ENCODE results near the gene LIG1. TPM values are rescaled to one million over a fixed set of nuclear protein-coding genes. Genes with fewer than 3 reads are reported as not detected.

The LIG1 gene
- polyA plus RNA-seq, 1 donor: 81.3 TPM

DNA sequence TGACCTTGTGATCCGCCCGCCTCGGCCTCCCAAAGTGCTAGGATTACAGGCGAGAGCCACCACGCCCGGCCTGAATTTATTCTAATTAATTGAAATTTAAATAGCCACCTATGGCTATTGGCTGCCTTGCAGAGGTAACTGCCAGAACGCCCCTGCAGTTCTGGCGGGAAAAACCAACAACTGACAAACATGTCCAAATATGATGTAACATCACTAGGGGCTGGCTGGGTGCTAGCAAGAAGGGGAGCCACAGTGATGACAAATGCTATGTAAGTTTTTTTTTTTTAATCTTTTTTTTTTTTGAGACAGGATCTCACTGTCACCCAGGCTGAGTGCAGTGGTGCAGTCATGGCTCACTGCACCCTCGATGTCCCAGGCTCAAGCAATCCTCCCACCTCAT, 13.2 kb upstream of the LIG1 start:
- no peak for DNase-seq

DNA sequence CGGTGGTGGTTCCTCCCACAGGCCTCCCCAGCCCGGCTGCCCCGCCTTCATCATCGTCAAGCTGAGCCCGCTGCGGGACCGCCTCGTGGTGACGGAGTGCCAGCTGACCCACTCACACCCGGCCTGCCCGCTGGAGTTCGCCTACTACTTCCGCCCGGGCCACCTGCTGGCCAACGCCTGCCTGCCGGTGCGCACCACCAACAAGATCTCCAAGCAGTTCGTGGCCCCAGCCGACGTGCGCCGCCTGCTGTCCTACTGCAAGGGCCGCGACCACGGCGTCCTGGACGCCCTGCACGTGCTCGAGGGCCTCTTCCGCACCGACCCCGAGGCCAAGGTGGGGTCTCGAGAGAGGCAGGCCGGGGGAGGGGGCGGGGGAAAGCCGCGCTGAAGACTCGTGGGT, 12.3 kb upstream of the LIG1 start:
- no peak for DNase-seq

DNA sequence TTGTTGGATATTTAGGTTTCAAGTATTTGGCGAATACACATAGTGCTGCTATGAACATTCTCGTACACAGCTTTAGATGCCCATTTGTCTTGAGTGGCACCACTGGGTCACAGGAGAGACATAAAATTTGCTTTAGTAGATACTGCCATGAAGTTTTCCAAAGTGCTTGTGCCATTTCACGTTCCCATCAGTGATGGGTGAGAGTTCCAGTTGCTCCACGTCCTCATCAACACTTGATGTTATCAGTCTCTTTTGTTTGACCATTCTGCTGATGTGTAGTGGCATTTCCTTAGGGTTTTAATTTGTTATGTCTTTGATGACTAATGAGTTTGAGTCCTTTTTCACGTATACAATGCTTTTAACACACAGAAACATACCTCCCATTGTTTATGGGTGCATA, 11.4 kb upstream of the LIG1 start:
- DNase-seq: no peak

DNA sequence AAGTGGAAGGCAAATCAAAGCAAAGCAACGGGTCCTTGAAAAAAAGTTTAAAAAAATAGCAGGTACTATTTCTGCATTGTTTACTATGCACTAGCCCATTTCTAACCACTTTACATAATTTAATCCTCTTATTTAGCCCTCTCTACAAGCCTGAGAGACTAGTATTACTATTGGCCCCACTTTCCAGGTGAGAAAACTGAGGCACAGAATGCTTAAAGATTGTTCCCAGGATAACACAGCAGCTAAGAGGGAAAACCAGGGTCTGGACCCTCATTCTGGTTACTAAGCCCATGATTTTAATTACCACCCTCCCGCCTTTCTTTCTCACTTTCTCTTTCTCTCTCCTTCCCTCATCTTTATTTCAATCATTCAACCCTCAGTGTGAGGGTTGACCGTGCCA, 6.1 kb upstream of the LIG1 start:
- DNase-seq: no peak

DNA sequence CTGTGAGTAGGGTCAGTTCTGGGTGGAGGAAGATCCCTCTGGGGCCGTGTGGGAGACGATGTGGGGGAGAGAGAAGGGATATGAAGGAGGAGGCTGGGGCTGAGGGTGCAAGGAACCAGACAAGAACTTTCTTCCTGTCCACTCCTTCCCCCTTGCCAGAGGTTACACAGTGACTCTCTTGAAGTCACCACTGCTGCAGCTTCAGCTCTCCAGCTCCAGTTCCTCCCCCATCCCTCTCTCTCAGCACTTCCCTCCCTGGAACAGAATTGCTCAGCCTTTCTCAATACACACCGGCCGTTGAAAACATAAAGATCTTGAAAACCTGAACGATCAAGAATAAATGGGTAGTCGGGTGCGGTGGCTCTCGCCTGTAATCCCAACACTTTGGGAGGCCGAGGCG, 5.4 kb upstream of the LIG1 start:
- no peak for DNase-seq

DNA sequence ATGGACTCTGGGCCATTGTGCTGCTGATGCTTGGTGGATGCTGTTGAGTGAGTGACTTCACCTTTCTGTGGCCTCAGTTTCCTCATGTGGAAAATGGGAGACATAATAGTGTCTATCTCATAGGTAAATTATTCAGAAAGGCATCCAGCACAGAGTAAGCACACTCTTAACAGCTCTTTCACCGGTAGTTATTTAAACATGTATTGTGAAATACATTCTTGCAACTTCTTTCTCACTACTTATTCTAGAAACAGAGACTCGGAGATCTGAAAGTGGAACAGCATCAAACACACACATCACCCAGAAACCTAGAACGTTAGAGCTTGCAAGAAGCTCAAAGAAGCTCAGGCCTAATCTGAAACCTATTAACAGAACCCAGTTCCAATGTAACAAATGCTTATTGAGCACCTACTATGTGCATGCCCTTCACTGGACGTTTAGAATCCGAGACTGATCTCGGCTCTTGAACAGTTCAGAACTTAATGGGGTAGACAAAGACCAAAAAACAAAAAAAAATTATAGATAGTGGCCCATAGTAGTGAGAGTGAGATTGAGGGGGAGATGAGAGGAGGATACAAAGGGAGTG, 4.4 kb upstream of the LIG1 start:
- DNase-seq: no peak

DNA sequence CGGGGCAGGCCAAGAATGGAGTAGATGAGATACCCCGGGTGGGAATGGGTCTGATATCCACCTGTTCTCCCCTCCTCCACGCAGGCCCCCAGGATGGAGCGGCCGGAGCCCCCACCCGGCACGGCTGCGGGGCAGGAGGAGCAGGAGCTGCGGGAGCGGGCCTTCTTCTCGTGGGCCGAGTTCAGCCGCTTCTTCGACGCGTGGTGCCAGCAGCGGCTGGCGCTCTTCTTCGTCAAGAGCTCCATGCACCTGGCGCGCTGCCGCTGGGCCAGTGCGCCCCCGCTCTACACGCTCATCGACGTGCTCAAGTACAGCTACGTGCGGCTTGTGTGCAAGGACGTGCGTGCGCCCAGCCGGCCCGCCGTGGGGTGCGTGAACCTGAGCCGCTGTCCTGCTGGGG, 1.6 kb upstream of the LIG1 start:
- DNase-seq: no peak

DNA sequence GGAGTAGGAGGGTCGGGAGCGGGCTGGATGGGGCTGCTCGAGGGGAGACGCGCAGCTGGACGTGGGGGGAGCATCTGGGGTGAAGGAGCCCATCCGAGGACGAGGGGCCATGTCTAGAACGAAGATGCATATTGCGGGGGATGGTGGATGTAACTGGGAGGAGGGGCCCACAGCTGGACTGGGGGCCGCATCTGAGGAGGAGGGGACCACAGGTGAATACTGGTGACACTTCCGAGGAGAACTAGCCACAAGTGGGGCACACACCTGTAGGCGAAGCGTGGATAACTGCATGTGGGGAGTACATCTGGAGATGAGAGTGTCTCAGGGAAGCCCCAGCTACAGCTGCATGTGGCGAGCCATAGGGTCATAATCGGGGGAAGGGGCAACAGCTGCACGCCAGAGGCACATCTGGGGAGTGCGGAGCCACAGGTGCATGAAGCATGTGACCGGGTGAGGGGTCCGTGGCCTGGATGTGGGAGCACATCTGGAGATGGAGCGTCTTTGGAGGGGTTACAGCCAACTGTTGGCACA, 738 bp upstream of the LIG1 start:
- peak; percentile 13 for DNase-seq

DNA sequence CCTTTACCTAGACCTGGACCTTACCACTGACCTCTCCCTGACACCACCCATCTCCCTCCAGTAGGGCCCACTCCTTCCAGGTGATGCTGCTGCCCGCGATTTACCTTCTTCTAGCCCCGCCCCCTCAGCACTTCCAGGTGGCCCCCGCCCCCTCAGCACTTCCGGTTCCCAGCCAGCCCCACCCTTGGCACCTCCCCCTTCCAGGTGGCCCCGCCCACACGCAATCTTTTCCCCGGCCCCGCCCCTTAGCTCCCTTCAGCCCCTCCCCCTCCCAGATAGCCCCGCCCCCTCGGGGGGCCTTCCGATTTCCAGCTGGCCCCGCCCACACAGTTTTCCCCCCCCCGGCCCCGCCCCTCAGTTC, 586 bp downstream of the LIG1 start:
- DNase-seq: peak; percentile 37

DNA sequence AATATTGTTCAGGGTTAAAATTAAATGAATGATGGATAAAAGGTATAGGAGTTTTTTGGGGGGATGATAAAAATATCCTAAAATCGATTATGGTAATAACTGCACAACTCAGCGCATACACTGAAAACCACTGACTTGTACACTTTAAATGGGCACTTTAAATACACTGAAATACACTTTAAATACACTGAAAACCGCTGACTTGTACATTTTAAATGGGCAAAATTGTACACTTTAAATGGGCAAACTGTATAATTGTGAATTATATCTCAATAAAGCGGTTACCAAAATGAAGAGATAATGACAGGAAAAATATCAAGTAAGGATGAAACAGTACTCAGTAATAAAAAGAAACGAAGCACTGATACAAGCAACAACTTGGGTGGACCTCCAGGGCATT, 1.5 kb downstream of the LIG1 start:
- no peak for DNase-seq

DNA sequence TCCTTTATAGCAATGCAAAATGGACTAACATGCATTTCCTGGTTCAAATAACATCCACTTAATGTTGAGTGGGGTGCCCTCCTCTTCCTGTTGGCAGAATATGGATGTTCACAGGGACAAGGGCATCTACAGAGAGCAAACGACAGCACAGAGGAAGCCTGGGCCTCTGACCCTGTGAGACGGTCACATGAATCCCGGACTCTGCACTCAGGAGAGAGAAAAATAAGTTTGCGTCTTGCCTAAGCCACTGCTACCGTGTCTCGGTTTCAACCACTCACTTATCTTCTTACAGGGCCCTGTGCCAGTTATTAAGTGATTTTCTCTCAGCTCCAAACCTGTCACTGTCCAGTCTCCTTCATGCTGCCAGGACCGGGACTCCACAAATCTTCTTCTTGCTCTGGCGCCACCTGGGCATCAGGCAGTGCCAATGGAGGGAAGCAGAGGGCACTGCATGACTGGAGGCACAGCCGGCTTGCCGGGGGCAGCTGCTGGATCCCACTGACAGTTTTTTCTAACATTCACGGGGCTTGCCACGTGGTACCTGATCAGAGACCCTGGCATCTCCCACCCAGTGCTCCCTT, 11.8 kb downstream of the LIG1 start:
- DNase-seq: no peak

DNA sequence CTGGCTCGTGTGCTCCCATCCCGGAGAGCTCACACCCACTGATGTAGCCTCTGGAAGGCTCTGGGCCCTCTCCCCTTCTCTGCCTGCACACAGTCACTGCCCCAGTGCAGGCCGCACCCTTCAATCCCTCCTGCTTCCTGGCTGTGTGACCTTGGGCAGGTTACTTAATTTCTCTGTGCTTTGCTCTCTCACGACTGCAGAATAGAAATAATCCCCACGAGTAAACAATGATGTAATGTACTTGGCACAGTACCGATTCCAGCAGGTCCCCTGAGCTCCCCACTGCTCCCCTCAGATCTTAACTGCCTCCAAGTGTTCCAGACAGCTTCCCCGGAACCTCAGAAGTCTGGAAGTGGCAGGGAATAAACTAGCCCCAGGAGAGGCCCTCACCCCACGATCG, 16.1 kb downstream of the LIG1 start:
- DNase-seq: no peak

DNA sequence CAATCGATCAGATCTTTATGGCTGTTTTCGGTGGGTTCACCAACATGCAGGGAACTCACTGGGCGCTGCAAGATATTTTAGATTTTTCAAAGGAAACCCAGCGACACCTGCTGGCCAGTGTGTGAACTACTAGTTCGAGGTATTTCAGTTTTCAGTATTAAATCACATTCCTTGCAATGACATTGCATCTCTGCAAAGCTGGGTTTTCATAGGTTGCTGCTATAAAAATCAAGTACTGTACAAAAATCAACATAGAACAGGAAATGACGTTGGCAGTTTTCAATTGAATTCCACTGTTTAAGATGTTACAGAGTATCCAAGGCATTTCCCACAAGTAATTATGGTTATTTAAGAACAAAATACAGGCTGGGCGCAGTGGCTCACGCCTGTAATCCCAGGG, 17.6 kb downstream of the LIG1 start:
- peak; percentile 64 for DNase-seq

DNA sequence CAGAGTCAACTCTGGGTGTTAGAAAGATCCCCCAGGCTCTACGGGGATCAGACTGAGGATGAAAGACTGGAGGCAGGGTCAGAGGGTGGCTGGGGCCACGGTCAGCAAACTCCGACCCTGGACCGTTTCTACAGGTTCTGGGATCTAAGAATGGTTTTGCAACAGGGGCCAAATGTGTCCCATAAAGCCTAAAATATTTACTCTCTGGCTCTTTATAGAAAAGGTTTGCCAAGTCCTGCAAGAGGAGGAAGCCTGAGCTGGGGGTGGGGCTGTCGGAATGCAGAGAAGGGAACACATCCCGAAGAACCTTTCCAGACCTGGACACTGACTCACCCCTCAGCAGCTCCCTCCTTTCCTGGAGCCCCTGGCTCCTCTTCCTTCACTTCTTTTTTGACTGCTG, 20.7 kb downstream of the LIG1 start:
- no peak for DNase-seq

DNA sequence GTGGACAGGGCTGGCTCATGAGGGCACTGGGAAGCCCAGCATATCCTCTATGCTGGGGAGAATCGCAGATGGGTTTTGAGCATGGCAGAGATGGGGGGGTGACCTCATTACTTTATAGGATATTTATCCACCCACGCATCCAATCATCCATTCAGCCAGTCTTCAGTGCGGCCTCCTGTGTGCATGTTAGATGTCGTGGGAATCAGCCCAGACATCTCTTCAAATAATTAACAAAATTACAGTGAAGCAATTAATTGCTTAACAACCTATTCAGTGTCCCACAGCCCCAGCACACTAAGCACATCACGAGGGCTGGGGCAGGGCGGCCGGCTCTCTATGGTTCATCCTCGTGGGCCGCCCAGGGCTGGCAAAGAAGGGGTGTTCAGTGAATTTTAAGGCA, 21.6 kb downstream of the LIG1 start:
- DNase-seq: no peak

DNA sequence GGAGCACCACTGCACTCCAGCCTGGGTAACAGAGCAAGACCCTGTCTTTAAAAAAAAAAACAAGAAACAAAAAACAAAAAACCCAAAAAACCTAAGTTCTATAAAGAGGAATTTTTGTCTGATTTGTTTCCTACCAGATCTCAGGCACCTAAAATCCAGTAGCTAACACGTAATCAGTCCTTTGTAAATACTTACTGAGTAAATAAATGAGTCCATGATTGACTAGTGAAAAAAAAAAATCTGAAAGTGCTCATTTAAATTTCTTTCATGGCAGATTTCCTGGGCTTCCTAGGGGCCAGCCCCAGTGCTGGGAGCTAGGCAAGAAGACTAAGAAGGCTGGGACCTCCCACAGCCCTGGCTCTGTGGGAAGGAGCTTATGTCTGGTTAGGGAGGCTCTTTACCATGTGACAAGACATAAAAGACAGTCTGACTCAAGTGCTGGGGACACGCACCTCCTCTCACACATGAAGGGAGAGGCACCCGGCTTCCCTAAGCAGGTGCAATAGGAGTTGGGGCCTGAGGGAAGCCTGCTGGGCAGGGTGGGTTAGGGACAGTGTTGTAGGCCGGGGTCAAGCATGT, 22.5 kb downstream of the LIG1 start:
- DNase-seq: no peak

DNA sequence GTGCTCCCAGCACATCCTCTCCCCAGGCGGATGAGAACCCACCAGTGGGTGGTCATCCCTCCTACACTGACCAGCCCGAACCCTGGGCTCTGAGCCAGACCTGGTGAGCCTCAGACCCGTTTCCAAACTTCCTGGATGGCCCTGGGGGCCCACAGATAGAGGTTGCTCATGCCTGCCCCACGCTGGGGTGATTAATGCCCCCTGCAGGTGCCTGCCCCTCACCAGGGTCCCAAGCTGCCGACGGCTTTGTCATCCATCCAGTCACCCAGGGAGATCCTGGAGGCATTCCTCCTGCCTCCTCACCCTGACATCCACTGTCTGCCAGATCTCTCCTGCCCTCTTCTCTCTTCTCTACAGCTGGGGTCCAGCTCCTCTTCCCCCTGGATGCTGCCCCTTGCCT, 31.1 kb downstream of the LIG1 start:
- no peak for DNase-seq

DNA sequence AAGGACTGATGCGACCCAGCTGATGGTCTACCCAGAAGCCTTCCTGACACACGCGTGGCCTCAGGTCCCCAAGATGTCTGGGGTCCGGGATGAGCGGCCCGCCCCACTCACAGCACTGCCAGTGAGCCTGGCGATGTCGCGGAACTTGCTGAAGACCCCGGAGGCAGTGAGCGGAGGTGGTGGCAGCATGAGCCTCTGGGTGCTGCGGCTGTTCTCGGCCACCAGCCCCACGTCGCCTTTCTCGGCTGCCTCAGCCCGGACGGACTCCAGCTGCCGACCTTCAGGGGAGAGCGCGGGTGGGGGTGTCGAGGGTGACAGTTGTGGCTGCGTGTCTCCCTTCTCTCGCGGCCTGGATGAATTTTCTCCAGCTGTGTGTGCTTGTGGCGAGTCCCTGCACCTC, 32.7 kb downstream of the LIG1 start:
- no peak for DNase-seq

DNA sequence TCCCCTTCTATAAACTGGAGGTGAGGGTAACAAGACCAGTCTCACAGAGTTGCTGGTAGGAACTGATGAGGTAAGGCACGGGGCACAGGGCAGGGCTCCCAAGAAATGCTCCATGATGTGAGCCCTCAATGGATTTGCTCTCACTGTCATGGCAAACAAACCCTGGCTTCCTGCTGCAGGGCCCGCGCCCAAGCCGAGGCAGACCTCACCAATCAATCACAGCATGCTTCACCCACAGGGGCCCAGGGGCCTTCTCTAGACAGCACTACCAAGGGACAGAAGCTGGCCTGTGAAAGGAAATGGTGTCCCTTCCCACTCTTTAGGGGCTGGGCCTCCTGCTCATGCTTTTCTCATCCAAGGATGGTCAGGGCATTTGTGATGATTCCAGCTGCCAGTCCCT, 33.6 kb downstream of the LIG1 start:
- DNase-seq: no peak

DNA sequence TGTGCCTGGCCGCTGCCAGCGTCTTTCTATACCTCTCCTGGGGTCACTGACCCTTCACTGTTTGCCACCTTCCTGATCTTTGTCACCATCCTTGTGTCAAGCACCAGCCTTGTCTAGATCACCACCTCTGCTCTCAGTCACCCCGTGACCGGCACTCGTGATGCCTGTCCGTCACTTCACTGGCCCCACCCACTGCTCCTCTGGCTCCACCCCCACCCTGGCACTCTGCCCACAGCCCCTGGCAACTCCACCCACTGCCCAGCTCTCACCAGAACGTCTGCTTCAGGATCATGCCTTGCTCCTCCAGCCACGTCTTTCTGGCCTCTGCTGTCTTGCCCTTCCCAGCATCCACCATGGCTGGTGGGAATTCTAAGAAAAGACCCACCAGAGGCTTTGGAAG, 34.7 kb downstream of the LIG1 start:
- DNase-seq: no peak

DNA sequence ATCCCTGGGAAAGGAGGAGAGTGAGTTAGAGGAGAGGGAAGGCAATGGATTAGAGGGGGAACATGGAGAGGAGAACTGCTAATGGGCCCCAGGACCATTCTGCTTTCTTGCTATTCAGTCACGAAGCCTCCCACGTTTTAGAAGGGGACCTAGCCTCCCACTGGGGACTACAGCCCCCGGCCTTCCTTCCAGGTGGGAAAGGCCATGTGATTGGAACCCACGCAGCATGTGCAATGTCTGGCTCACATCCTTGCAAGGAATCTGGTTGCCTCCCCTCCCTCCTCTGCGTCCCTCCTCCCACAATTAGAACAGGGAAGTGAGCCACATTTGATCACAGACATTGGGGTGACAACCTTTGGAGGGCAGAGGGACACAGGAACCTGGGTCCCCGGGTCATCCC, 37.0 kb downstream of the LIG1 start:
- no peak for DNase-seq

DNA sequence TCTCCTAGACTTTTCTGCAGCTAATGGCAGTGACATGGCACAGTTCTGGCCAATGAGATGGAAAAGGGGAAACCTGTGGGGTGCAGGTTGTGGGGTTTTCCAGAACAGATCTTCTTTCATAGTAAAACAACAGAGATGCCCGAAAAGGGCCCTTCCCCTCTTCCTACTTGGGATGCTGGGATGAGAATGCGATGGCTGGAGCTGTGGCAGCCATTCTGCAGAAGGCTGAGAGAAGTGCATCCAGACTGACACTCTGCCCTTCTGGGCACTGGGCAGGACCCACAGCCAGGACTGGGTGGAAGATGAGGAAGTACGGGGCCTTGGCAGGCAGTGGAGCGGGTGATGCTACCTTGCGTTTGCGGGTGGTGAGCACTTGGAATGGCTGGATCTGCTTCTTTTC, 42.6 kb downstream of the LIG1 start:
- DNase-seq: no peak

DNA sequence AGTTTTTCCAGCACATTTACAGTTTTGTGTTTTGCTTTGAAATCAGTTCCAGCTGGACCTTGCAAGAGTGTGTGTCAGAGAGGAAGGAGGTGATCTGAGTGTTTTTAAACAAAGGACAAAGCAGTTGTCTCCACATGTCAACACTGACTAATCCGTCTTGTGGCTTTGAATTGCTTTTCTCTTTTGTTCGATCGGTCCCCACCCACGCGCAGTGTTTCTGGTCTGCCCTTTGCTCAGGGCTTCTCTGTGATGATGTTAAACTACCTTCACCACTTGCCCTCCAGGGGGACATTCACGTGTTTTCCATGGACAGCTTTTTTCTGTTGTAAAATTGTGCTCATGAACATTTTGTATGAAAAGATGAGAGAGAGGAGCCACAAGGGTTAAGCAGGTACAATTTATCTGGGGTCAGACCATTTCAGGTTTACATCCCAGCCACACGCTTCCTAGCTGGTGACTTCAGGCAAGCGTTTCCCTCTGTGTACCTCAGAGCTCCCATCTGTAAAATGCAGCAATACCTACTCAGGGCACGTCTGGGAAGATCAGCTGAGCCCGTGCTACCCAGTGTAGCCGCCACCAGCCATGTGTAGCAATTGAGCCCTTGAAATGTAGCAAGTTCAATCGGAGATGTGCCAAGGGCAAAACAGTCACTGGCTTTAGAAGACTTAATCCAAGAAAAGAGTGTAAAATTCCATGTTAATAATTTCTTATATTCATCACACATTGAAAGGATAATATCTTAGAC, 46.1 kb downstream of the LIG1 start:
- no peak for DNase-seq

DNA sequence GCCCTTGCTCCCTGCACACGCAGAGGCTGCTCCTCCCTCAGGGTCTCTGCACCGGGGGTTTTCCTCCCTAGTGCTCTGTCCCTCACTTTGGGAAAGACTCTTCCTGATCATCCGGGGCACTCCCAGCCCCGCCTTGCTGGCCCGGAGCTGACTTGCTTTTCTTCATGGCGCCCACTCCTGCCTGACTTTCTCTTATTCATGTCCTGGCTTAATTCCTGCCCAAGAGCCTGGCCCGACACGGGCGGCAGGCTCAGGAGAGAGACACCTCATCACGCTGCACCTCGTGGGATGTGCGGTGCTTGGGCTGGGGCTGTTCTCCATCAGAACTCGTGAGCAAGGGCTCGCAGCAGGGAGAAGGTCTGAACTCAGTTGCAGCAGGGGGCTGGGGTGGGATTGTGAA, 47.7 kb downstream of the LIG1 start:
- DNase-seq: no peak
